CD4-positive, alpha-beta T cell treated with Interferon gamma for 1 hour (primary cell): ENCODE data around the gene ANKRD50.

ENCODE experiments used
- DNase-seq: peaks from one replicate; pipeline ENCODE4 v3.0.0-alpha.2; 2020

The ANKRD50 gene

GRCh38 chr4:124712372-124713184, at the start of gene ANKRD50:
Gene ANKRD50 (minus strand): TSS chr4:124712732. CDS start chr4:124710511, 2,221 bp downstream.
- DNase-seq, result peak; percentile 72

- no peak for DNase-seq
Measured at GRCh38 chr4:124757126-124757525, 44.6 kb upstream of the ANKRD50 start.

- DNase-seq, result no peak
Measured at GRCh38 chr4:124754681-124755080, 42.1 kb upstream of the ANKRD50 start.

DNA sequence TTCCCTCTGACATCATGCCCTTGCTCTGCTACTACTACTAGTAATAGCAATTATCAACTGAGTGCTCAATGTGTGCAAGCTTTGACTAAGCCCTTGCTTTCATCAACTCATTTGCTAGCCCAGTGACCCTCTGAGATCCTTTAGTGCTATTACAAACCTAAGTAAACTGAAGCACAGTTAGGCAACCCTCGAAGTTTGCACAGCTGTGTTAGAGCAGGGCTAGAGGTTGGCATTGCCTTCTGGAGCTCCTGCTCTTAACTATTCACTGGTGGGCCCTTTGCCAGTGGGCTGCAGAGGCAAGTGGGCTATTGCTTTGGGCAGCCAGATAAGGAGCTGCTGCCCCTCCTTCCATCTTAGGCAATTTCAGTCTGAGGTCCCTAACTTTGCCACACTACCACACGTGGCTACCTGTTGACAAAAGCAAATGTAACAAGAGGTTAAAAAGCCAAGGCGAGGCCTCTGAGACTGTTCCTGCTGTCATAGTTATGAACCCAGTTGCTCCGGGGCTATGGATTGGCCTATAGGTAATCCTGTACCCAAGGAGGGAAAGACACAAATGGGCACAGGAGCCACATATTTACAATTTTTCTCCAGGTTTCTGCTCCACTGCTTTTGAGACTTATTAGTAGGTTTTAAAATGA, 41.5 kb upstream of the ANKRD50 start:
- no peak for DNase-seq

- no peak for DNase-seq
Measured at GRCh38 chr4:124749421-124749820, 36.9 kb upstream of the ANKRD50 start.

GRCh38 chr4:124748965-124749364, 36.4 kb upstream of the ANKRD50 start:
- DNase-seq, result no peak

- DNase-seq, result no peak
Measured at GRCh38 chr4:124745985-124746801, 33.7 kb upstream of the ANKRD50 start.

DNA sequence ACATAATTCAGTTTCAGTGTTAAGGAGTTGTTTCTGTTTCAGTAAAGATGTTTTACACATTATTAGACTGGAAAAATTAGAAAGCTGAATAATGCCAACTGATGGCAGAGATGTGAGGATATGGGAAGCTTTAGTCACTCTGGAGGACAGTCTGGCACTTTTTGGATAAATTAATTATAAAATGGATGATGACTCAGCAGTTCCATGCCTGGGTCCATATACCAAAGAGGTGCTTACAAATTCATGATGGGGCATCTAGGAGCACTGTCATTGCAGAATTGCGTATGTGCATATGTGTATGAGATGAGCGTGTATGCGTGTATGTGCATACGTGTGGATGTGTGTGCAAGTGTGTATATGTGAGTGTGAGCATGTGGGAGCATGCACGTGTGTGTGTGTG, 31.2 kb upstream of the ANKRD50 start:
- DNase-seq, result no peak

DNA sequence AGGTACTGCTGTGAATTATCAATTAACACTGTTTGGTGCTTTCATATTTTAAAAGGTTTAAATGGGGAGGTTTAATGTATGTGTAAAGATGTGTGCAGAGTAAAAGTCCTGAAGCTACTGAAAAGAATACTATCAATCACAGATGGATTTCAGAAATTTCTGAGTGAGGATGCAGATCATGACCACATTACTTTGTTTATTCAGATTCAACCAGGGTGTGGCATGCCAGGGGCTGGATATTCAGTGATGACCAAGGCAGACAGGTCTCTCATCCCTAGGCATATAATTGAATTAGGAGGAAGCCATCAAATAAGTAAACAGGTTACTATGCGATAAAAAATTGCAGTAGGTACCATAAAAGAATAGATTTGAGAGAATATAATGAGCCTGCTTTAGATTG, 28.0 kb upstream of the ANKRD50 start:
- no peak for DNase-seq

- DNase-seq, result no peak
Measured at GRCh38 chr4:124738994-124739393, 26.5 kb upstream of the ANKRD50 start.

GRCh38 chr4:124737619-124738018, 25.1 kb upstream of the ANKRD50 start:
- no peak for DNase-seq

GRCh38 chr4:124736526-124736925, 24.0 kb upstream of the ANKRD50 start:
- DNase-seq, result no peak

- no peak for DNase-seq
Measured at GRCh38 chr4:124727331-124727890, 14.9 kb upstream of the ANKRD50 start.

DNA sequence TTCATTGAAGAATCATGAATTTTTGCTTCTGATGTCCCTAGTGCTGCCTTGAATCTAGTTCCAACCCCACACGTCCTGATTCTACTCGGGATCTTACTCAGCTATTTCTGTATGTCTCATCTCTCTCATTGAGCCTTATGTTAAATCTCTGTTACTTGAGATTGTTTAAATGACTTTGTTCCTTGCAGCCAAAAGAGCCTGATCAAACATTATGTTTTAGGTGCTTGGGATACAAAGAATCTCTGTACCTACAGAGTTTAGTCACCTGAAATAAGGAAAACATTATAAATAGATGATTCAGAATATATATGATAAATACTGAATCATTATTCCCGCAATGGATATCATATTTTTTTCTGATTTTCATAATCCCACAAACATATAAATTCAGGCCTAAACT, 13.7 kb upstream of the ANKRD50 start:
- DNase-seq, result no peak

DNA sequence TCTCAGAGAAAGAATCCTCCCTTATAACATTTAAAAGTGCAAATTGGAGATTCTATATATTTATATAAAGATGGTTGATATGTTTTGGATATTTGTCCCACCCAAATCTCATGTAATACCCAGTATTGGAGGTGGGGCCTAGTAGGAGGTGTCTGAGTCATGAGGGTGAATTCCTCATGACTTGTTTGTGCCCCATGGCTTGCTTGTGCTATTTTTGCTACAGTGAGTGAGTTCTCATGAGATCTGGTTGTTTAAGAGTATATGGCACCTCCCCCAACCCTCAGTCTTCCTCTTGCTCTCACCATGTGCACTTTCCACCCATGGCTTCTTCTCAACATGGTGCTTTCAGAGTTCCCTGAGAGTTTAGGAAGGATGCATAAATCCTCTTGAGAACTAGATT, 9.5 kb upstream of the ANKRD50 start:
- DNase-seq, result no peak

- DNase-seq, result no peak
Measured at GRCh38 chr4:124717101-124717500, 4.6 kb upstream of the ANKRD50 start.

DNA sequence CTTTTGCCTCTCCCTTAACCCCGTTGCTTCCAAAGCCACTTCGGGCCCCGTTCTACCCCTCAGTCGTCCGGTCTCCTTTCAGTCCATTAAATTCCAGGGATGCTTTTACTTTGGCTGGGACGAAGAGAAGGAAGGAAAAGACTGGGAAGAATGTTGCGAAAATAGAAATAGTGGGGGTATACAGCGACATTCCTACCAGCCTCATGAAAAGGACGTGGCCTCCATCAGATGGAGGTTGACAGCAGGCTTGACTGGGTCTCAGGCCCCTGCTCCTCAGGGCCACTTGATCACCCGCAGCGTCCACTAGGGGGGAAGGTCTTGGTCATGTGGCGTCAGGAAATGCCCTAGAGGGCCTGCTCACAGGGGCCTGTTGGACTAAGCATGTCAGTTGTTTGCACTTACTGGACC, 657 bp upstream of the ANKRD50 start:
- peak; percentile 32 for DNase-seq

- peak; percentile 9 for DNase-seq
Measured at GRCh38 chr4:124711471-124712371, 811 bp downstream of the ANKRD50 start.

DNA sequence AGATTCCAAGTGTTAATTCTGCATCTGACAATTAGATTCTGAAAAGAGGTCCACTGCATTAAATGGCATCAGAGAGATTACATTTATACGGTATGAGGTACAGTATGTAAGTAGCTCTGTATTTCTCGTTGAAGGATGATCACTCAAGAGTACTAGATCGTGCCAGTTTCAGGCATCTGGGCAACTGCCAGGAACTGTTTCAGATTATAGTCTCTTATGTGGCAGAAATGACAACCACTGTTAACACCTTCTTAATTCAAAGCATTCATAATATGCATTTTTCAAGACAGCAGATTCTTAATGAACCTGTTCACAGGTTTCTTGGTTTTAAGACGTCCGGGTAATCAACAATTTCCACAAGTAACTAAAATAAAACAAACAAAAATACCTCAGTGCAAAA, 1.6 kb downstream of the ANKRD50 start:
- DNase-seq, result no peak

DNA sequence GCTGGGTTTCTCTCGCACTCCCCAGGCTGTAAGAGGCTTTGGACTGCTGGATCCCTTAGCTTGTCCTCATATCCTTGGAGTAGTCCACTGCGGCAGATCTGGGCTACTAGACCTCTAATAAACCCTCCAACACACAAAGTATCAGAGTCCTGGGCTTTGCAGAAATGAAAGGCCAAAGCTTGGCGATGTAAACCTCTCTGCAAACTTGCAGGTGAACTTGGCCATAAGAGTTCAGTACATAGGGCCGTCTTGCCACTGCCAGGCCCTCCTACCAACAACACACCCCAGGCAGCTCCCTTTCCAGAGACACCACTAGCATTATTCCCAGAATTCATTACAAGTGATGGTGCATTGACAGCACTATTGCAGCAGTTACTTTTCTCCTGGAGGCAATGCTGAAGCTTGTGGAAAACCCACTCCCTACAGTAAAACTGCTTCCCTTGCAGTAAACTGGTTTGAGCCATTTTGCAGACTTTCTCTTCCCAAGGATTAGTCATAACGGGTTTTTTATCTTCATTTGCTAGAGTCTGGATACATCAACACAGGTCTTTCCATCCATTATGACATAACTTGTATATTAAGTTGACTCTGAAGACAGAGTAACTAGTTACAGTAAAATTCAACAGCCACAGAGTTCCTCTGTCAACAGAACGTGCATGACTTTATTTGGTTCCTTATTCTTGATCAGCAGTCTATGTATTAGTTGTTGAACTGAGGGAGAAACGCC, 2.4 kb downstream of the ANKRD50 start:
- DNase-seq, result no peak

DNA sequence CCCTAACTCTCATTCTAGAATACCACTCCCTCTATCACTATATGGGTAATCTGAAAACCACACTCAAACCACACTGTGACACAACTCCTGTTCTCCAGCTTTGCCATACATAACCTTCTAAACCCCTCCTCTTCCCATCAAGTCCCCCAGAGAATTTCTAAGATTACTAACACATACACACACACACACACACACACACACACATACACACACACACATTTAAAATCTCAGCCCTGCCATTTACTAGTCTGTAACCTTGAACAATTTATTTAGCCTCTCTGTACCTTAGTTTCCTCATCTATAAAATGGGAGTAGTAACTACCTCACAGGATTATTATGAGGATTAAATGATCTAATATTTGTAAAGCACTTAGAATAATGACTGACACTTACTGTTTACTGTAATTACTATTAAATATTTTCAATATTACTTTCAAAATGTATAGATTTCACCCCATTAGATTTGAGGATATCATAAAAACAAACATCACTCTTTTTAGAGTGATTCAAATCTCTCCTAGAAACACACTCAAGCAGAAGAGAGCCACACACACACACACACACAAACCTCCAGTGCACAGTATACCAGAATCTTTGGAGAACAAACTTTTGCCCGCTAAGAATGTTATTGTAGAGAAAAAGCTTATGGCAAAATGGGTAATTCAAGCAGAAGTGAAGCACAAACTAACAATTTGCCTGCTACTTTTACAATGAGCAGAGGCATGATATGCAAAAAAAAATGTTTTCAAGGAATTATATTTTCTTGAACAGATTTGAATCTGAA, 3.8 kb downstream of the ANKRD50 start:
- no peak for DNase-seq
